Stomach (tissue), 9 donors: Measurements from ENCODE around the gene NKAIN2. TPM values are rescaled to one million over a fixed set of nuclear protein-coding genes. Genes with fewer than 3 reads are reported as not detected.

Experiments
- DNase-seq, 2 donors: peaks; one replicate each; pipeline versions ENCODE4 v3.0.0 to v3.0.0-alpha.2; 2013 to 2019
- H3K27ac ChIP-seq, 5 donors: fragments of 200-600 bp in 4 of 5; sonication (generic) in 4 of 5; one replicate each; pipeline ENCODE4 v1.5.1; 2013 to 2019; ENCODE audit warnings: mild to moderate bottlenecking in 1 of 5, moderate library complexity in 1 of 5
- H3K27me3 ChIP-seq, 3 donors: fragments of 200-600 bp; sonication (generic); one replicate each; pipeline ENCODE4 v1.5.1; 2017 to 2019; ENCODE audit warnings: mixed run types in 1 of 3
- H3K36me3 ChIP-seq, 4 donors: fragments of 200-600 bp; sonication (generic); 1 replicate in 3 of 4; 2 replicates in 1 of 4; pipeline ENCODE4 v1.5.1; 2016 to 2019
- H3K4me1 ChIP-seq, 4 donors: fragments of 200-600 bp; sonication (generic); one replicate each; pipeline ENCODE4 v1.5.1; 2016 to 2019
- H3K4me3 ChIP-seq, 4 donors: fragments of 200-600 bp; sonication (generic) in 3 of 4; one replicate each; pipeline ENCODE4 v1.5.1; 2016 to 2019; ENCODE audit warnings: mild to moderate bottlenecking in 1 of 4
- H3K9me3 ChIP-seq, 4 donors: fragments of 200-600 bp; sonication (generic); one replicate each; pipeline ENCODE4 v1.5.1; 2016 to 2019
- EP300 ChIP-seq: sonication (generic); formaldehyde crosslinking; IDR thresholded peaks from one replicate; pipeline ENCODE4 v1.6.1; 2017; ENCODE audit warnings: antibody characterized with exemption
- POLR2A ChIP-seq, 4 donors: fragments of 450-650 bp; IDR thresholded peaks; one replicate each; pipeline ENCODE4 v1.6.1; 2016; ENCODE audit warnings: antibody characterized with exemption in 4 of 4, control low read depth in 2 of 4, mild to moderate bottlenecking in 1 of 4, moderate library complexity in 1 of 4
- POLR2AphosphoS5 ChIP-seq, 3 donors: sonication (generic); formaldehyde crosslinking; IDR thresholded peaks; one replicate each; pipeline ENCODE4 v1.6.1; 2016; ENCODE audit warnings: antibody characterized with exemption in 3 of 3
- WGBS, 5 donors: extraction: QIAGEN DNeasy Blood & Tissue Kit in 3 of 5; methylation state at CpG; one replicate each; pipeline versions ENCODE4 v1.1.5 to v1.1.7; 2013 to 2018; 5-methylcytosine and 5-hydroxymethylcytosine counted together
- intact Hi-C: fragments of 100-400 bp; cut with DNase I; formaldehyde crosslinking; loops from one replicate; pipeline ENCODE4 v1.15.1; 2023; ENCODE audit warnings: low total_unique reads
- polyA plus RNA-seq, 3 donors: library from polyadenylated mRNA; stranded (reverse); fragments of 200-250 nt; gene quantifications; one replicate each; pipeline ENCODE4 v1.2.3, GENCODE V29; 2013
- total RNA-seq, 5 donors: library from RNA; depleted of rRNA; stranded (reverse); fragments of >200 nt; gene quantifications; one replicate each; pipeline versions ENCODE4 v1.1.0 to v1.2.3, GENCODE V29; 2014 to 2016
- TF ChIP-seq, protein P1 (sequence below), 7 experiments: fragments of 450-650 bp in 4 of 7; fragments of 200-600 bp in 3 of 7; sonication (generic) in 3 of 7; IDR thresholded peaks; one replicate each; pipeline ENCODE4 v1.5.1; 2016 to 2019; ENCODE audit warnings: antibody characterized with exemption in 7 of 7, control low read depth in 2 of 7, mild to moderate bottlenecking in 1 of 7
- donor health status: healthy with polysubstance abuse.
- donor health status: Bipolar disorder and iron deficiency.
- donor health status: healthy.

Gene NKAIN2
- total and polyA plus RNA-seq, 8 donors = 0.13 to 9.6 (median 1.5) TPM; not detected in 5

DNA sequence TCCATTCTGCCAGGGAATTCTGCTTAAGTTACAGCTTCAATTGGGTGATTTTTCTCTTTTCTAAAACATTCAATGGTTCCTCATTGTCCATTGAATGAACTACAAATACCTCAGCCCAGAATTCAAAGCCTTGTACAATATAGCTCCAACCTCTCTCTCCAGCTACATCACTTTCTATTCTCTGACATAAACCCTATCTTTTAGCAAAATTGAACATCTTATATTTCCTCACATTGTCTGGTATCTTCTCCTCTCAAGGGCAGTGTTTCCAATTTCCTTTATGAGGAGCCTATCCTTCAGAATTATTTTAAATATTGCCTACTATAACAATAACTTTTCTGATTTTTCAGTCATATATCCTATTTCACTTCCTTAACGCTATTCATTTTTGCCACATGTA is 955.0 kb downstream of the NKAIN2 start:
- WGBS, 5 donors = 88 to 97% (median 96%) methylated on average over 1 of the region's 1 CpG
- Histone ChIP-seq H3K36me3 (no peaks in the 10 kb centered on the region), H3K4me3 (no peak overlapping the region), H3K27ac (no peak overlapping the region), H3K4me1 (no peaks in the 10 kb centered on the region), H3K27me3 (no peaks in the 10 kb centered on the region), H3K9me3 (no peaks in the 10 kb centered on the region)
- intact Hi-C loops = no loop called here
- TF ChIP-seq EP300 (no peak), POLR2AphosphoS5 (IDR thresholded peaks at IDR 0.05) (no peak), POLR2A (IDR thresholded peaks at IDR 0.05) (no peak)
- TF ChIP-seq, protein P1, sequence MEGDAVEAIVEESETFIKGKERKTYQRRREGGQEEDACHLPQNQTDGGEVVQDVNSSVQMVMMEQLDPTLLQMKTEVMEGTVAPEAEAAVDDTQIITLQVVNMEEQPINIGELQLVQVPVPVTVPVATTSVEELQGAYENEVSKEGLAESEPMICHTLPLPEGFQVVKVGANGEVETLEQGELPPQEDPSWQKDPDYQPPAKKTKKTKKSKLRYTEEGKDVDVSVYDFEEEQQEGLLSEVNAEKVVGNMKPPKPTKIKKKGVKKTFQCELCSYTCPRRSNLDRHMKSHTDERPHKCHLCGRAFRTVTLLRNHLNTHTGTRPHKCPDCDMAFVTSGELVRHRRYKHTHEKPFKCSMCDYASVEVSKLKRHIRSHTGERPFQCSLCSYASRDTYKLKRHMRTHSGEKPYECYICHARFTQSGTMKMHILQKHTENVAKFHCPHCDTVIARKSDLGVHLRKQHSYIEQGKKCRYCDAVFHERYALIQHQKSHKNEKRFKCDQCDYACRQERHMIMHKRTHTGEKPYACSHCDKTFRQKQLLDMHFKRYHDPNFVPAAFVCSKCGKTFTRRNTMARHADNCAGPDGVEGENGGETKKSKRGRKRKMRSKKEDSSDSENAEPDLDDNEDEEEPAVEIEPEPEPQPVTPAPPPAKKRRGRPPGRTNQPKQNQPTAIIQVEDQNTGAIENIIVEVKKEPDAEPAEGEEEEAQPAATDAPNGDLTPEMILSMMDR (IDR thresholded peaks at IDR 0.05) = no peak
- no peak for DNase-seq

DNA sequence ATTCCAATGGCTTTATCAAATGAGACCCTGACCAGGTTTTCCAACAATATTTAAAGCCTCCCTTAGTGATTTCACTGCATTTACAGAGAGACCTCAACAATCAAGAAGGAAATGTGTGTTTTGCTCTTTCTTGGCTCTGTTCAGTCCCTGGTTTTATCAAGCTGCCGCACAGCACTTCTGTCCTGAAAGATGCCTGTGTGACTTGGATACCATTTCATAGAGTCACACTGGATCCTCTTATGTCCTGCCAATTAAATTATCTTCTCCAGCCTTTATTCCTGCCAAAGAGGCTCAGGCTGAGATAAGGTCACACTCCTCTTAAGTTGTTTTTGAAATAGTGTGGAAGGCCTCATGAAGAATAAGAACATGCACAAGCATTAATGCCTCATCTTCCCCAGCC is 961.6 kb downstream of the NKAIN2 start:
- Histone ChIP-seq H3K4me1 (no peaks in the 10 kb centered on the region), H3K36me3 (no peaks in the 10 kb centered on the region), H3K27me3 (no peaks in the 10 kb centered on the region), H3K4me3 (no peak overlapping the region), H3K27ac (no peak overlapping the region), H3K9me3 (no peaks in the 10 kb centered on the region)
- WGBS, 5 donors = 68 to 87% (median 75%) methylated on average over 1 of the region's 1 CpG
- no peak for DNase-seq
- intact Hi-C loops = no loop called here
- TF ChIP-seq, protein P1 (IDR thresholded peaks at IDR 0.05) = no peak
- TF ChIP-seq EP300 (no peak), POLR2A (IDR thresholded peaks at IDR 0.05) (no peak), POLR2AphosphoS5 (IDR thresholded peaks at IDR 0.05) (no peak)

DNA sequence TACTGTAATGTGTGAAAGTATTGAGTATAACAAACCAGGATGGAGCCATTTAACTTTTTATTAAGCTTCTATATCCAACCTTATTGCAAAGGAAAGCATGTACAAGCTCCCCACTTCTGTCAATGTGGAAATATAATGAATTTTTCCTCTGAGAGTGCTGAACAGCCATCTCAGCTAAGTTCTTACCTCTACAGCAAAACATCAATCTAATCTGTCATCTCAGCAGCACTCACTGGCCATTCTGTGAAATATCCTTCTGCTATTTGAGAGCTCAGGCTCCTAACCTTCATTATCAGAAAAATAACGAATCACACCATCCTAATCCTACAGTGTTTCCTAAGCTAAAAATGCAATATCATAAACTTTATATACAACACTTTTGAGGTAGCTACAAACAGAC is 964.6 kb downstream of the NKAIN2 start:
- H3K27me3 ChIP-seq = no peaks in the 10 kb centered on the region
- no peaks in the 10 kb centered on the region for H3K36me3 ChIP-seq
- H3K4me1 ChIP-seq = no peaks in the 10 kb centered on the region
- H3K27ac ChIP-seq = no peak overlapping the region
- TF ChIP-seq, protein P1 (IDR thresholded peaks at IDR 0.05) = no peak
- TF ChIP-seq EP300 = no peak
- no peak for DNase-seq
- no peaks in the 10 kb centered on the region for H3K9me3 ChIP-seq
- 43 to 69% (median 66%) methylated on average over 1 of the region's 1 CpG for WGBS, 5 donors
- no peak overlapping the region for H3K4me3 ChIP-seq
- intact Hi-C loops = no loop called here

DNA sequence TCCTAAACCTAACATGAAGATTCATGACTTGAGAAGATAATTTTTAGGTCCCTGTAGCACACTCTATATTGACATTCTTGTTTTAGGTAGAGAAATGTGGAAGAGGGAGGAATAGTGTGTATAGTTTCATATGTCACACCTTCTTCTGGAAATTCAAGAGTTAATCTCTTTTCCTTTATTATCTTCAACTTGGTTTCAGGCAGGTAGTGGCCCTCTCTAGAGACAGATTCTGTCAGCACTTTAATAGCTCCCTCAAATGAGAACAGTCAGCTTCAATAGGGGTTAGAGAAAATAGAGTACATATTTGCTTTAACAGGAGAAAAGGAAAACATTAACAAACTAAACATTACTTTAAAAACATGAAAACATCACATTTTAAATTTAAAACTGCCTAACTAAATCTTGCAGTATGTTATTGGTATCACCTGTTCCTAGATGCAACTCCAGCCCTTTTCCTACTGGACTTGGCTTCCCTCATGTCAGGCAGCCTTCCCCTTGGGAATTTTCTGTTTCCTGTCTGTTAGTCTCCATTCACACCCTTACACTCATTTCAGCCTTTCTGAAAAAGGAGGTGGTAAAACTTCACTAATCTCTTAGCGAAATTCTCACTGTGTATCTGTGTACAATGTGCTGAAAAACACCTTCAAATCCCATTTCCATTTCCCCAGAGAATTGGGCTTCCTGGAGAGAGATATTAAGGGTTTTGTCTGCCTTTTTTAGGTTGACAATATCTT is 966.3 kb downstream of the NKAIN2 start:
- WGBS, 5 donors = 29 to 48% (median 37%) methylated on average over 1 of the region's 1 CpG
- Histone ChIP-seq H3K27me3 (no peaks in the 10 kb centered on the region), H3K27ac (no peak overlapping the region), H3K9me3 (no peaks in the 10 kb centered on the region), H3K4me1 (no peaks in the 10 kb centered on the region), H3K4me3 (no peak overlapping the region), H3K36me3 (no peaks in the 10 kb centered on the region)
- no peak for DNase-seq
- intact Hi-C loops = no loop called here
- TF ChIP-seq POLR2A (IDR thresholded peaks at IDR 0.05) = no peak
- TF ChIP-seq, protein P1 (IDR thresholded peaks at IDR 0.05) = no peak
- no peak for TF ChIP-seq EP300
- no peak for TF ChIP-seq POLR2AphosphoS5 (IDR thresholded peaks at IDR 0.05)
